GM06990 (cell line): ENCODE measurements around the gene TMEM255B.

Experiments
- DNase-seq: peaks from one replicate; pipeline ENCODE4 v3.0.0-alpha.2; 2011; ENCODE audit not compliant: insufficient read length; ENCODE audit errors: extremely low read depth
- H3K27me3 ChIP-seq: replicated peaks from 2 replicates; pipeline ENCODE4 v1.6.0; 2011; ENCODE audit warnings: low read length; ENCODE audit not compliant: control insufficient read depth, insufficient read depth
- H3K36me3 ChIP-seq: 2 replicates; pipeline ENCODE4 v1.5.1; 2011; ENCODE audit warnings: low read length; ENCODE audit not compliant: control insufficient read depth, insufficient read depth
- H3K4me3 ChIP-seq: replicated peaks from 2 replicates; pipeline ENCODE4 v1.5.1; 2011; ENCODE audit warnings: low read depth, mild to moderate bottlenecking, control low read depth, low read length
- CTCF ChIP-seq: IDR thresholded peaks from 2 replicates; pipeline ENCODE4 v1.5.1; 2011; ENCODE audit warnings: low read length, control low read depth, mild to moderate bottlenecking, inconsistent platforms; ENCODE audit not compliant: insufficient read depth, poor library complexity, severe bottlenecking

TMEM255B gene

GRCh38 chr13:113740661-113741060 lies 18.4 kb upstream of the TMEM255B start:
- Histone ChIP-seq H3K36me3 (no peaks in the 10 kb centered on the region), H3K27me3 (no peaks in the 10 kb centered on the region; the same call in none of the 2 replicates), H3K4me3 (no peak overlapping the region)
- TF ChIP-seq CTCF = no peak
- DNase-seq = no peak

GRCh38 chr13:113741191-113741668 lies 17.8 kb upstream of the TMEM255B start:
- DNase-seq = no peak
- no peak overlapping the region for H3K4me3 ChIP-seq
- no peak for TF ChIP-seq CTCF
- no peaks in the 10 kb centered on the region; the same call in none of the 2 replicates for H3K27me3 ChIP-seq
- H3K36me3 ChIP-seq = no peaks in the 10 kb centered on the region

- Histone ChIP-seq H3K27me3 (no peaks in the 10 kb centered on the region; the same call in none of the 2 replicates), H3K36me3 (no peaks in the 10 kb centered on the region), H3K4me3 (no peak overlapping the region)
- DNase-seq = no peak
- TF ChIP-seq CTCF = peak; percentile 24
Measured at GRCh38 chr13:113742000-113742441, 17.0 kb upstream of the TMEM255B start.

- Histone ChIP-seq H3K4me3 (no peak overlapping the region), H3K36me3 (no peaks in the 10 kb centered on the region), H3K27me3 (no peaks in the 10 kb centered on the region; the same call in none of the 2 replicates)
- TF ChIP-seq CTCF = no peak
- no peak for DNase-seq
Measured at GRCh38 chr13:113742445-113743120, 16.4 kb upstream of the TMEM255B start.

GRCh38 chr13:113743366-113744195 lies 15.4 kb upstream of the TMEM255B start:
- H3K27me3 ChIP-seq = no peaks in the 10 kb centered on the region; the same call in none of the 2 replicates
- H3K36me3 ChIP-seq = no peaks in the 10 kb centered on the region
- TF ChIP-seq CTCF = no peak
- DNase-seq = no peak
- H3K4me3 ChIP-seq = no peak overlapping the region
